Upper lobe of left lung (tissue), 6 donors: ENCODE results near the gene ELMOD3. TPM values are rescaled to one million over a fixed set of nuclear protein-coding genes. Genes with fewer than 3 reads are reported as not detected.
A peak's percentile ranks its signal among the peaks of the same experiment; 100 is the strongest.
"Not testable (repeated sequence)": the region's sequence is repeated elsewhere in the genome, so short reads cannot be mapped to it uniquely, and the experiment has no call there.

ENCODE experiments used
- ATAC-seq, 2 donors: fragments of 200-7000 bp; cut with Tn5 transposase; one replicate each; pipeline ENCODE4 v1.9.1; 2022; ENCODE audit warnings: mild to moderate bottlenecking in 2 of 2, moderate library complexity in 2 of 2; ENCODE audit not compliant: low FRiP score in 2 of 2
- DNase-seq, 2 donors: peaks; one replicate each; pipeline ENCODE4 v3.0.0-alpha.2; 2019 to 2020
- H3K27ac ChIP-seq, 4 donors: fragments of 200-600 bp; sonication (generic); one replicate each; pipeline ENCODE4 v1.5.1; 2016 to 2019
- H3K27me3 ChIP-seq, 4 donors: fragments of 200-600 bp; sonication (generic); one replicate each; pipeline ENCODE4 v1.5.1; 2017 to 2019
- H3K36me3 ChIP-seq, 4 donors: fragments of 200-600 bp; sonication (generic); one replicate each; pipeline ENCODE4 v1.5.1; 2016 to 2019
- H3K4me1 ChIP-seq, 4 donors: fragments of 200-600 bp; sonication (generic); one replicate each; pipeline ENCODE4 v1.5.1; 2018 to 2019
- H3K4me3 ChIP-seq, 4 donors: fragments of 200-600 bp; sonication (generic); one replicate each; pipeline ENCODE4 v1.5.1; 2017 to 2019; ENCODE audit warnings: mild to moderate bottlenecking in 2 of 4, moderate library complexity in 1 of 4
- H3K9me3 ChIP-seq, 4 donors: fragments of 200-600 bp; sonication (generic); one replicate each; pipeline ENCODE4 v1.5.1; 2018 to 2019
- EP300 ChIP-seq, 4 donors: sonication (generic); formaldehyde crosslinking; IDR thresholded peaks; one replicate each; pipeline ENCODE4 v1.5.1; 2017; ENCODE audit warnings: antibody characterized with exemption in 4 of 4, control low read depth in 2 of 4
- POLR2A ChIP-seq, 4 donors: fragments of 450-650 bp; IDR thresholded peaks; one replicate each; pipeline ENCODE4 v1.5.1; 2016 to 2017; ENCODE audit warnings: antibody characterized with exemption in 4 of 4, mild to moderate bottlenecking in 2 of 4
- POLR2AphosphoS5 ChIP-seq, 2 donors: sonication (generic); formaldehyde crosslinking; IDR thresholded peaks; one replicate each; pipeline ENCODE4 v1.5.1; 2017; ENCODE audit warnings: antibody characterized with exemption in 2 of 2
- WGBS, 2 donors: methylation state at CpG; one replicate each; pipeline ENCODE4 v1.1.5; 2017 to 2018; 5-methylcytosine and 5-hydroxymethylcytosine counted together
- total RNA-seq, 6 donors: library from RNA; depleted of rRNA in 4 of 6; stranded (reverse); fragments of >200 nt in 4 of 6; gene quantifications; one replicate each; pipeline versions ENCODE4 v1.1.0 to v1.2.1, GENCODE V29; 2016 to 2021
- TF ChIP-seq, protein P1 (sequence below), 6 experiments: fragments of 450-650 bp in 4 of 6; fragments of 200-600 bp in 2 of 6; sonication (generic) in 2 of 6; IDR thresholded peaks; one replicate each; pipeline ENCODE4 v1.5.1; 2016 to 2019; ENCODE audit warnings: antibody characterized with exemption in 6 of 6
- donor health status: DM: no; HTN: no; CAD: no; lungs with moderate emphysema.
- donor health status: DM: no; HTN: yes; CAD: no; lungs with severe emphysema.

Gene ELMOD3
- total RNA-seq, 6 donors from 2014 or later = 13.2 to 82.8 (median 24.1) TPM

DNA sequence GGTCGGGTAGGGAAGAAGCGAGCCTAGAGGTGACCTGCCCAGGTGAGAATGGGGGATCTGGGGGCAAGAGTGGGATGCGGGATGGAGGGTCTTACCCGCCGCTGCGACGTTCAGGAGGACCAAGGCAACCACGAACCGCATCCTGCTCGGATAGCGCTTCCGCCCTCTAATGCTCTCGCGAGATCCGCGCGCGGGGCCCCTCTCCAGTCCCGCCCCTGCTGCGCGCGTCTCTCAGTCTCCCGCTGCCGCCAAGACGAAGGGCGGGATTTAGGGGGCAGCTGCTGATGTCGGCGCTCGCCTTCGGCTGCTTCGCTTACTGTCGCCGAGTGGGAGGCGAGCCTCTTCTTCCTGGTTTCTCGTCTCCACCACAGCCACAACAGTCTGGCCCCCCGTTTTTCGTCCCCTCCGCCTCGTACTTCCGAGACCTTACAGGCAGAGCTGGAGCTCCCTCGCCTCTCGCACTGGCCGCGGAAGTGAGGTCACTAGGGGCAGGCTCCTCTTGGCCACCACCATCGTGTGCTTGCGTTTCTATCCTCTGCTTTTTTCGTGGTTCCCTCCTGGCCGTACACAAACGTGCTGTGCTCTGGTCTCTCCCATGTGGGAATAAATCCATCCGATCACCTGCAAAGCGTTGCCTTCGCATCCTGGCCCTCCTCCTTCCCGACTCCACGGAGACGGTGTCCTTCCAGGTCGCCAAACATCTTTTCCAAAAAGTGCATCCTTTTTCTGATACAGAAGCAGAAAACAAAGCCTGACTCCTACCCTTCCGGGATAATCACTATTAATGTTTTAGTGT is 26.5 kb upstream of the ELMOD3 start, which contains the start of gene TGOLN2:
TSS of gene TGOLN2 (minus strand) at position 168 of the 796 bp plus-strand sequence. CDS start at position 141, 27 bp downstream.
- TF ChIP-seq, protein P1, sequence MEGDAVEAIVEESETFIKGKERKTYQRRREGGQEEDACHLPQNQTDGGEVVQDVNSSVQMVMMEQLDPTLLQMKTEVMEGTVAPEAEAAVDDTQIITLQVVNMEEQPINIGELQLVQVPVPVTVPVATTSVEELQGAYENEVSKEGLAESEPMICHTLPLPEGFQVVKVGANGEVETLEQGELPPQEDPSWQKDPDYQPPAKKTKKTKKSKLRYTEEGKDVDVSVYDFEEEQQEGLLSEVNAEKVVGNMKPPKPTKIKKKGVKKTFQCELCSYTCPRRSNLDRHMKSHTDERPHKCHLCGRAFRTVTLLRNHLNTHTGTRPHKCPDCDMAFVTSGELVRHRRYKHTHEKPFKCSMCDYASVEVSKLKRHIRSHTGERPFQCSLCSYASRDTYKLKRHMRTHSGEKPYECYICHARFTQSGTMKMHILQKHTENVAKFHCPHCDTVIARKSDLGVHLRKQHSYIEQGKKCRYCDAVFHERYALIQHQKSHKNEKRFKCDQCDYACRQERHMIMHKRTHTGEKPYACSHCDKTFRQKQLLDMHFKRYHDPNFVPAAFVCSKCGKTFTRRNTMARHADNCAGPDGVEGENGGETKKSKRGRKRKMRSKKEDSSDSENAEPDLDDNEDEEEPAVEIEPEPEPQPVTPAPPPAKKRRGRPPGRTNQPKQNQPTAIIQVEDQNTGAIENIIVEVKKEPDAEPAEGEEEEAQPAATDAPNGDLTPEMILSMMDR (IDR thresholded peaks at IDR 0.05) = peak in 1 of 6 experiments; percentile 41
- TF ChIP-seq EP300 (IDR thresholded peaks at IDR 0.05) (peak in 1 of 4 donors; percentile 59), POLR2A (IDR thresholded peaks at IDR 0.05) (peak; percentile 95 to 100 (median 98)), POLR2AphosphoS5 (IDR thresholded peaks at IDR 0.05) (peak; percentile 99)
- peak within 1 kb of the TSS; percentile 55 to 81 (median 72) for H3K4me3 ChIP-seq
- no peaks in the 10 kb centered on the region for H3K27me3 ChIP-seq
- peaks cover 35 to 50% (median 38%) of the 10 kb centered on the region in 4 donors for H3K4me1 ChIP-seq
- DNase-seq (peak; percentile 94 to 97), ATAC-seq (peak; percentile 98)
- no peaks in the 10 kb centered on the region for H3K9me3 ChIP-seq
- peak within 1 kb of the TSS; percentile 96 to 99 (median 98) for H3K27ac ChIP-seq
- WGBS, 2 donors = 0 to 1% methylated on average over 33 to 46 of the region's 57 CpGs
- H3K36me3 ChIP-seq = peaks cover 2 to 19% (median 14%) of the 10 kb centered on the region in 4 donors

DNA sequence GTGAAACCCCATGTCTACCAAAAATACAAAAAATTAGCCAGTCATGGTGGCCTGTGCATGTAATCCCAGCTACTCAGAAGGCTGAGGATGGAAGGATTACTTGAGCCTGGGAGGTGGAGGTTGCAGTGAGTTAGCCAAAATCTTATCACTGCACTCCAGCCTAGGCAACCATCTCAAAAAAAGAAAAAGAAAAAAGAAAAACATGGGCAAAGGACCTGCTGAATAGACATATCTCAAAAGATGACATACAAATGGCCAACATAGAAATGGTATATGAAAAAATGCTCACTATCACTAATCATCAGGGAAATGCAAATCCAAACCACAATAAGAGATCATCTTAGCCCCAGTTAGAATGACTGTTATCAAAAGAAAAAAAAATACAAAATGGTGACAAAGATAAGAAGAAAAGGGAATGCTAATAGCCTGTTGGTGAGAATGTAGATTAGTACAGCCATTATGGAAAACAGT is 25.4 kb upstream of the ELMOD3 start:
- H3K4me1 ChIP-seq = peaks cover 23 to 38% (median 27%) of the 10 kb centered on the region in 4 donors
- H3K9me3 ChIP-seq = no peaks in the 10 kb centered on the region
- H3K4me3 ChIP-seq = no peak overlapping the region
- no peak for ATAC-seq
- H3K27ac ChIP-seq = no peak overlapping the region
- TF ChIP-seq, protein P1 (IDR thresholded peaks at IDR 0.05) = no peak
- no peak for TF ChIP-seq EP300 (IDR thresholded peaks at IDR 0.05)
- no peak for TF ChIP-seq POLR2AphosphoS5 (IDR thresholded peaks at IDR 0.05)
- DNase-seq = no peak
- peaks cover 0 to 7% (median 3%) of the 10 kb centered on the region in 4 donors for H3K36me3 ChIP-seq
- H3K27me3 ChIP-seq = no peaks in the 10 kb centered on the region

DNA sequence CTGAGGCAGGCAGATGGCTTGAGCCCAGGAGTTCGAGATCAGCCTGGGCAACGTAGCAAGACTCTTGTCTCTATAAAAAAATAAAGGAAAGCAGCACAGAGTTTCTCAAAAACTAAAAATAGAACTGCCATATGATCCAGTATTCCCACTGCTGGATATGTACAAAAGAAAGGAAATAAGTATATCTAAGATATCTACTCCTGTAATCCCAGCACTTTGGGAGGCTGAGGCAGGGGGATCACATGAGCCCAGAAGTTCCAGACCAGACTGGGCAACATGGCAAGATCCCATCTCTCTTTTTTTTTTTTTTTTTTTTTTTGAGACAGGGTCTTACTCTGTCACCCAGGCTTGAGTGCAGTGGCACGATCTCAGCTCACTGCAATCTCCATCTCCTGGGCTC is 24.9 kb upstream of the ELMOD3 start:
- ATAC-seq, H3K9me3 ChIP-seq, H3K27me3 ChIP-seq, H3K36me3 ChIP-seq, DNase-seq, H3K4me3 ChIP-seq, H3K27ac ChIP-seq: not testable (repeated sequence)
- WGBS, 2 donors = 91 to 93% methylated on average over 3 of the region's 3 CpGs
- peaks cover 18 to 33% (median 22%) of the 10 kb centered on the region in 4 donors for H3K4me1 ChIP-seq

DNA sequence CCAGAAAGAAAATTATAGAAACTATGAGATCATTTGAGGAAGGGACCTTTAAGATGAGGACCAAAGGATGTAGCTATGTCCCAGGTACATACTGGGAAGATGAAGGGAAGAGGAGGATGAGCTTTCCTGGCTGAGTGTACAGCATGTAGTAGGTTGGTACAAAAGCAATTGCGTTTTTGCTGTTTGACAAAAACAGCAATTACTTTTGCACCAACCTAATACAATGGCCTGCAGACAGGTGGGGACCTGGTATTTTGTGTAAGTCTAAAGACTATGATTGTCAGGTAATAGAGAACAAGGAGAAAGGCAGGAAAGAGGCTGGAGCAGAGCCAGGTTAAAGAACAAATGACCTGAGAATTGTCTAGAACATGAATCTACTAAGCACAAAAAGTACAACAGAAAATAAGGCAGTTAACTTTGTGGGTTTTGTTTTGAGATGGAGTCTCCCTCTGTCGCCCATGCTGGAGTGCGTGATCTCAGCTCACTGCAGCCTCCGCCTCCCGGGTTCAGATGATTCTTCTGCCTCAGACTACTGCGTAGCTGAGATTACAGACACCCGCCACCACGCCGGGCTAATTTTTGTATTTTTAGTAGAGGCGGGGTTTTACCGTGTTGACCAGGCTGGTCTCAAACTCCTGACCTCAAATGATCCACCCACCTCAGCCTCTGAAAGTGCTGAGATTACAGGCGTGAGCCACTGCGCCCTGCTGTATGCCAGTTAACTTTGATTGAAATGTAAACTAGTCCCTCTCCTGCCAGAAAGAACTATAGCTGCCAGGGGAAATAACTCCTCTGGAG is 23.5 kb upstream of the ELMOD3 start:
- WGBS, 2 donors = 77 to 83% methylated on average over 13 of the region's 13 CpGs
- no peak for TF ChIP-seq POLR2A (IDR thresholded peaks at IDR 0.05)
- no peak for TF ChIP-seq POLR2AphosphoS5 (IDR thresholded peaks at IDR 0.05)
- TF ChIP-seq EP300 (IDR thresholded peaks at IDR 0.05) = no peak
- TF ChIP-seq, protein P1 (IDR thresholded peaks at IDR 0.05) = no peak
- no peak overlapping the region for H3K27ac ChIP-seq
- no peak overlapping the region for H3K4me3 ChIP-seq
- no peaks in the 10 kb centered on the region for H3K27me3 ChIP-seq
- ATAC-seq = no peak
- no peaks in the 10 kb centered on the region for H3K9me3 ChIP-seq
- no peaks in the 10 kb centered on the region for H3K36me3 ChIP-seq
- H3K4me1 ChIP-seq = peaks cover 4 to 20% (median 9%) of the 10 kb centered on the region in 4 donors
- no peak for DNase-seq

DNA sequence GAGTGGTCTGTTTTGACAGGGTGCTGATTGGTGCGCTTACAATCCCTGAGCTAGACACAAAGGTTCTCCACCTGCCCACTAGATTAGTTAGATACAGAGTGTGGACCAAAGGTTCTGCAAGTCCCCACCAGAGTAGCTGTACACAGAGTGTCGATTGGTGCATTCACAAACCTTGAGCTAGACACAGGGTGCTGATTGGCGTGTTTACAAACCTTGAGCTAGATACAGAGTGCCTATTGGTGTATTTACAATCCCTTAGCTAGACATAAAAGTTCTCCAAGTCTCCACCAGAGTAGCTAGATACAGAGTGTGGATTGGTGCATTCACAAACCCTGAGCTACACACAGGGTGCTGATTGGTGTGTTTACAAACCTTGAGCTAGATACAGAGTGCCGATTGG is 20.7 kb upstream of the ELMOD3 start:
- WGBS, 2 donors = 93 to 95% methylated on average over 3 to 4 of the region's 4 CpGs
- not testable (repeated sequence) for H3K36me3 ChIP-seq, ATAC-seq, H3K4me3 ChIP-seq, H3K27ac ChIP-seq, H3K4me1 ChIP-seq, DNase-seq, H3K9me3 ChIP-seq, H3K27me3 ChIP-seq
